Measurements from ENCODE around the gene NTNG2.

Gene NTNG2

DNA sequence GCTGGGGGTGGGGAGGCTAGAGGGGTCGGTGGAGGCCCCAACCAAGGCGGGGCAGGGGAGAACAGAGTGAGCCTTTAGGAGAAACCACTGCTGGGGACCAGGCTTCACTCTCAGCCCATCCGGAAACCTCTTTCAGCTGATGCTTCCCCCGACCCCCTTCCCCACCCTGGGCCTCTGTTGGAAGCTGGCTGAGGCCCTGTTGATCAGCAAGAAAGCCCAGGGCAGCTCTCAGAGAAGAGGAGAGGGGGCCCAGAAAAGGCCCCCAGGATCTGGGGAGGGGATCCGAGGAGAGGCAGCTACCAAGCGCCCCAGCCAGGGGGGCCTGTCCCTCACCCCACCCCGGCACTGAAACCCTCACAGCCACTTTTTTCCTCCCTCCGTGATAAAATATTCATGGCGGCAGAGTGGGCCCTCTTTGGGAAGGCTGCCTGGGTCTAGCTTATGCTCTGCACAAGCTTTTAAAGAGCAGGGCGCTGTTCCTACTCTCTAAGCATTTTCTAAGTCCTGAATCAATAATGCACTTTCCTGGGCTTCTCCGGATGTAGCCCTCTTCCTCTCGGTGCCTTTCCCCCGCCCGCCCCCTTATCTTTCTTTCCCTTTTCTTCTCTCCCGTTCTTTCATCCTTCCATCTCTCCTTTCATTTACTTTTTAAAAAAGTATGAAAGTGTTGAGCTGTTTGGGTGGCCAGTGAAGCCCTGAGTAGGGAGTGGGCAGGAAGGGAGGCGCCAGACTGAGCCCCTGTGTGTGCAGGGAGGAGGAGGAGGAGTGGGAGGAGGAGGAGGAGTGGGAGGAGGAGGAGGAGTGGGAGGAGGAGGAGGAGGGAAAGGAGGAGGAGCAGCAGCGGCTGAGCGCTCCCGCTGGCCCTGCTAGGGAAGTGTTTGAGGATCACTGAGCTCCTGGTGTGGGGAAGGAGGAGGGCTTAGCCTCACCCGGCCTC lies 23.5 kb downstream of the NTNG2 start:
- Histone ChIP-seq H3K36me3 (replicated peaks) (no peaks in the 10 kb centered on the region), H3K4me3 (ENCODE audit: low read depth, low read length) (no peak overlapping the region), H3K27me3 (replicated peaks) (peaks cover 60% of the 10 kb centered on the region), H3K27ac (no peak overlapping the region)
- in situ Hi-C loops (cut with HindIII; ENCODE audit: low pct_ligation_motif_present, low sequenced_read_pairs) = no loop called here
- DNase-seq = no peak
- TF ChIP-seq, protein P1, sequence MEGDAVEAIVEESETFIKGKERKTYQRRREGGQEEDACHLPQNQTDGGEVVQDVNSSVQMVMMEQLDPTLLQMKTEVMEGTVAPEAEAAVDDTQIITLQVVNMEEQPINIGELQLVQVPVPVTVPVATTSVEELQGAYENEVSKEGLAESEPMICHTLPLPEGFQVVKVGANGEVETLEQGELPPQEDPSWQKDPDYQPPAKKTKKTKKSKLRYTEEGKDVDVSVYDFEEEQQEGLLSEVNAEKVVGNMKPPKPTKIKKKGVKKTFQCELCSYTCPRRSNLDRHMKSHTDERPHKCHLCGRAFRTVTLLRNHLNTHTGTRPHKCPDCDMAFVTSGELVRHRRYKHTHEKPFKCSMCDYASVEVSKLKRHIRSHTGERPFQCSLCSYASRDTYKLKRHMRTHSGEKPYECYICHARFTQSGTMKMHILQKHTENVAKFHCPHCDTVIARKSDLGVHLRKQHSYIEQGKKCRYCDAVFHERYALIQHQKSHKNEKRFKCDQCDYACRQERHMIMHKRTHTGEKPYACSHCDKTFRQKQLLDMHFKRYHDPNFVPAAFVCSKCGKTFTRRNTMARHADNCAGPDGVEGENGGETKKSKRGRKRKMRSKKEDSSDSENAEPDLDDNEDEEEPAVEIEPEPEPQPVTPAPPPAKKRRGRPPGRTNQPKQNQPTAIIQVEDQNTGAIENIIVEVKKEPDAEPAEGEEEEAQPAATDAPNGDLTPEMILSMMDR (IDR thresholded peaks at IDR 0.05; ENCODE audit: low read depth, low read length, missing control alignments) = no peak

GRCh38 chr9:132187121-132187620 lies 25.3 kb downstream of the NTNG2 start:
- H3K4me3 ChIP-seq (ENCODE audit: low read depth, low read length) = no peak overlapping the region
- peaks cover 46% of the 10 kb centered on the region for H3K27me3 ChIP-seq (replicated peaks)
- no peak for DNase-seq
- in situ Hi-C loops (cut with HindIII; ENCODE audit: low pct_ligation_motif_present, low sequenced_read_pairs) = no loop called here
- no peaks in the 10 kb centered on the region for H3K36me3 ChIP-seq (replicated peaks)
- no peak overlapping the region for H3K27ac ChIP-seq
- TF ChIP-seq, protein P1 (IDR thresholded peaks at IDR 0.05; ENCODE audit: low read depth, low read length, missing control alignments) = no peak

GRCh38 chr9:132190966-132191365 lies 29.1 kb downstream of the NTNG2 start:
- in situ Hi-C loops (cut with HindIII; ENCODE audit: low pct_ligation_motif_present, low sequenced_read_pairs) = no loop called here
- peaks cover 23% of the 10 kb centered on the region for H3K27me3 ChIP-seq (replicated peaks)
- no peak for DNase-seq
- no peak overlapping the region for H3K27ac ChIP-seq
- H3K36me3 ChIP-seq (replicated peaks) = no peaks in the 10 kb centered on the region
- no peak overlapping the region for H3K4me3 ChIP-seq (ENCODE audit: low read depth, low read length)
- TF ChIP-seq, protein P1 (IDR thresholded peaks at IDR 0.05; ENCODE audit: low read depth, low read length, missing control alignments) = no peak

DNA sequence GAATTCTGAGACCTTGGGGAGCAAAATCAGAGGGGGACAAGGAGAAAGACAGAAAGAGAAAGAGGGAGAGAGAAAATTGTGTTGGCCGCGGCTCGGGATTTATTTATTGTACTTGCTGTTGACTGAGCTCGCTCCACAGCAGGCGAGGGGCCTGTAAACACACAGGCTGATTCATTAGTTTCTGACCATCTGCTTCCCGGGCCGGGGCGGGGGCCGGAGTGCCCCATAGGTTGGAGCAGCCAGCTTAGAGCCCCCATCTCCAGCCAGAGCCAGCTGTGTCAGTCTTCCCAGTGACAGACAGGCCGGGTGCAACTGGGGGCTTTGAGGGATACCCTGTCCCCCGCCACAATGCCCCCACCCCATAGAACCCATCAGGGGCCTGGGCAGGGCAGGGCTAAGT lies 30.9 kb downstream of the NTNG2 start:
- TF ChIP-seq, protein P1 (IDR thresholded peaks at IDR 0.05; ENCODE audit: low read depth, low read length, missing control alignments) = no peak
- in situ Hi-C loops (cut with HindIII; ENCODE audit: low pct_ligation_motif_present, low sequenced_read_pairs) = no loop called here
- no peak overlapping the region for H3K27ac ChIP-seq
- H3K36me3 ChIP-seq (replicated peaks) = no peaks in the 10 kb centered on the region
- DNase-seq = no peak
- peaks cover 8% of the 10 kb centered on the region for H3K27me3 ChIP-seq (replicated peaks)
- no peak overlapping the region for H3K4me3 ChIP-seq (ENCODE audit: low read depth, low read length)

- Histone ChIP-seq H3K36me3 (replicated peaks) (no peaks in the 10 kb centered on the region), H3K27me3 (replicated peaks) (peaks cover under 1% of the 10 kb centered on the region), H3K4me3 (ENCODE audit: low read depth, low read length) (no peak overlapping the region), H3K27ac (no peak overlapping the region)
- TF ChIP-seq, protein P1 (IDR thresholded peaks at IDR 0.05; ENCODE audit: low read depth, low read length, missing control alignments) = no peak
- DNase-seq = no peak
- in situ Hi-C loops (cut with HindIII; ENCODE audit: low pct_ligation_motif_present, low sequenced_read_pairs) = no loop called here
Observed at GRCh38 chr9:132193227-132194124, 31.6 kb downstream of the NTNG2 start.
